Left lung (tissue), 14 donors: Measurements from ENCODE around the gene PPM1N. TPM values are rescaled to one million over a fixed set of nuclear protein-coding genes. Genes with fewer than 3 reads are reported as not detected.
A peak's percentile ranks its signal among the peaks of the same experiment; 100 is the strongest.

Experiments
- ATAC-seq: fragments of 200-7000 bp; cut with Tn5 transposase; one replicate; pipeline ENCODE4 v1.9.1; 2020; ENCODE audit warnings: moderate library complexity
- DNase-seq, 4 donors: peaks; one replicate each; pipeline ENCODE4 v3.0.0-alpha.2; 2013 to 2020
- H3K27ac ChIP-seq, 2 donors: fragments of 200-600 bp; sonication (generic) in 1 of 2; one replicate each; pipeline versions ENCODE4 v1.5.0 to v1.8.0; 2020 to 2021
- H3K27me3 ChIP-seq, 2 donors: fragments of 200-600 bp; sonication (generic) in 1 of 2; one replicate each; pipeline versions ENCODE4 v1.5.0 to v1.8.0; 2020 to 2021
- H3K36me3 ChIP-seq, 2 donors: fragments of 200-600 bp; sonication (generic) in 1 of 2; one replicate each; pipeline versions ENCODE4 v1.5.0 to v1.8.0; 2020 to 2021
- H3K4me1 ChIP-seq, 2 donors: fragments of 200-600 bp; one replicate each; pipeline ENCODE4 v1.8.0; 2021
- H3K4me3 ChIP-seq, 2 donors: fragments of 200-600 bp; sonication (generic) in 1 of 2; one replicate each; pipeline versions ENCODE4 v1.5.0 to v1.8.0; 2020 to 2021; ENCODE audit warnings: mild to moderate bottlenecking in 1 of 2
- H3K9me3 ChIP-seq, 2 donors: fragments of 200-600 bp; sonication (generic) in 1 of 2; one replicate each; pipeline versions ENCODE4 v1.5.0 to v1.8.0; 2020 to 2021
- intact Hi-C, 2 donors: fragments of 100-400 bp; cut with DNase I; formaldehyde crosslinking; loops; one replicate each; pipeline versions ENCODE4 v1.11.2 to v1.14.2; 2022
- long read RNA-seq, 12 donors: library from polyadenylated mRNA in 2 of 12; unstranded in 2 of 12; transcript quantifications; one replicate each; pipeline ENCODE4 v2.0.0 and lab custom pipeline, GENCODE V29; 2019 to 2026
- polyA plus RNA-seq, 6 donors: library from polyadenylated mRNA; unstranded; fragments of 120-200 nt; gene quantifications; one replicate each; pipeline ENCODE4 v1.2.1, GENCODE V29; 2013; ENCODE audit not compliant: insufficient read length in 6 of 6
- total RNA-seq, 2 donors: library from RNA; stranded (reverse); fragmentation: NEBNext Ultra II Directional; extraction: Animal tissue kit (Norgen Biotek cat#: 25700); gene quantifications; one replicate each; pipeline ENCODE4 v1.2.1, GENCODE V29; 2021
- TF ChIP-seq, protein P1 (sequence below), 2 donors: fragments of 200-600 bp; sonication (generic) in 1 of 2; IDR thresholded peaks; one replicate each; pipeline versions ENCODE4 v1.5.0 to v1.8.0; 2021; ENCODE audit warnings: antibody characterized with exemption in 2 of 2
- donor health status: DM: no; HTN: yes; CAD: no.
- donor health status: DM: no; HTN: no; CAD: no.

Gene PPM1N, protein sequence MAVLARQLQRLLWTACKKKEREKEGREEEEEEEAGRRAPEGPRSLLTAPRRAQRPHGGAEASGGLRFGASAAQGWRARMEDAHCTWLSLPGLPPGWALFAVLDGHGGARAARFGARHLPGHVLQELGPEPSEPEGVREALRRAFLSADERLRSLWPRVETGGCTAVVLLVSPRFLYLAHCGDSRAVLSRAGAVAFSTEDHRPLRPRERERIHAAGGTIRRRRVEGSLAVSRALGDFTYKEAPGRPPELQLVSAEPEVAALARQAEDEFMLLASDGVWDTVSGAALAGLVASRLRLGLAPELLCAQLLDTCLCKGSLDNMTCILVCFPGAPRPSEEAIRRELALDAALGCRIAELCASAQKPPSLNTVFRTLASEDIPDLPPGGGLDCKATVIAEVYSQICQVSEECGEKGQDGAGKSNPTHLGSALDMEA
- total RNA-seq: 1 to 10 TPM in 1 of 2 donors, under 1 TPM in 1; 0.47 to 2.1 TPM
- under 1 TPM; 0.17 to 0.60 (median 0.29) TPM for polyA plus RNA-seq
- long read RNA-seq, donor 1, partial matches to known transcripts: 8 of 8 reads
- long read RNA-seq, donor 1, other reads (novel, unspliced or antisense): 0 of 8 reads
- long read RNA-seq, donor 2: 0 reads
- long read RNA-seq, donor 3: 0 reads
- long read RNA-seq, donor 4, partial matches to known transcripts: 0 of 1 reads
- long read RNA-seq, donor 4, other reads (novel, unspliced or antisense): 1 of 1 reads
- long read RNA-seq, donor 5: 0 reads
- long read RNA-seq, donor 6, partial matches to known transcripts: 0 of 1 reads
- long read RNA-seq, donor 6, other reads (novel, unspliced or antisense): 0 of 1 reads
- long read RNA-seq, donor 7, partial matches to known transcripts: 0 of 1 reads
- long read RNA-seq, donor 7, other reads (novel, unspliced or antisense): 0 of 1 reads
- long read RNA-seq, donor 8, partial matches to known transcripts: 0 of 8 reads
- long read RNA-seq, donor 8, other reads (novel, unspliced or antisense): 8 of 8 reads
- long read RNA-seq, donor 9: 0 reads
- long read RNA-seq, donor 10, partial matches to known transcripts: 0 of 2 reads
- long read RNA-seq, donor 10, other reads (novel, unspliced or antisense): 1 of 2 reads
- long read RNA-seq, donor 11: 0 reads
- long read RNA-seq, donor 12: 0 reads

DNA sequence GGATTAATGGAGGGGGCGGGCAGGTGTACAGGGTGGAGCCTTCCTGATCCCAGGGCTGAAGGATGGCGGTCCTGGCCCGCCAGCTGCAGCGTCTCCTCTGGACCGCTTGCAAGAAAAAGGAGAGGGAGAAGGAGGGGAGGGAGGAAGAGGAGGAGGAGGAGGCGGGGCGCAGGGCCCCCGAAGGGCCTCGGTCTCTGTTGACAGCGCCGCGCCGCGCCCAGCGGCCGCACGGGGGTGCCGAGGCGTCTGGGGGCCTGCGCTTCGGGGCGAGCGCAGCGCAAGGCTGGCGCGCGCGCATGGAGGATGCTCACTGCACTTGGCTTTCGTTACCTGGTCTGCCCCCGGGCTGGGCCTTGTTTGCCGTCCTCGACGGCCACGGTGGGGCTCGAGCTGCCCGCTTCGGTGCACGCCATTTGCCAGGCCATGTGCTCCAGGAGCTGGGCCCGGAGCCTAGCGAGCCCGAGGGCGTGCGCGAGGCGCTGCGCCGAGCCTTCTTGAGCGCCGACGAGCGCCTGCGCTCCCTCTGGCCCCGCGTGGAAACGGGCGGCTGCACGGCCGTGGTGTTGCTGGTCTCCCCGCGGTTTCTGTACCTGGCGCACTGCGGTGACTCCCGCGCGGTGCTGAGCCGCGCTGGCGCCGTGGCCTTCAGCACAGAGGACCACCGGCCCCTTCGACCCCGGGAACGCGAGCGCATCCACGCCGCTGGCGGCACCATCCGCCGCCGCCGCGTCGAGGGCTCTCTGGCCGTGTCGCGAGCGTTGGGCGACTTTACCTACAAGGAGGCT lies at the start of gene PPM1N:
Gene PPM1N, plus strand, starts transcription at position 33 of the 785 bp plus-strand sequence. Its CDS starts 30 bp downstream, at position 63.
- ATAC-seq (peak; percentile 2), DNase-seq (peak in 1 of 4 donors; percentile 88)
- Histone ChIP-seq H3K4me1 (peaks cover 19 to 76% of the 10 kb centered on the region in 2 donors), H3K36me3 (no peaks in the 10 kb centered on the region), H3K9me3 (no peaks in the 10 kb centered on the region), H3K27ac (no peak within 1 kb of the TSS), H3K27me3 (peaks cover 20 to 61% of the 10 kb centered on the region in 2 donors), H3K4me3 (peak within 1 kb of the TSS; percentile 8 to 62)
- intact Hi-C loops: no loop called here
- TF ChIP-seq, protein P1, sequence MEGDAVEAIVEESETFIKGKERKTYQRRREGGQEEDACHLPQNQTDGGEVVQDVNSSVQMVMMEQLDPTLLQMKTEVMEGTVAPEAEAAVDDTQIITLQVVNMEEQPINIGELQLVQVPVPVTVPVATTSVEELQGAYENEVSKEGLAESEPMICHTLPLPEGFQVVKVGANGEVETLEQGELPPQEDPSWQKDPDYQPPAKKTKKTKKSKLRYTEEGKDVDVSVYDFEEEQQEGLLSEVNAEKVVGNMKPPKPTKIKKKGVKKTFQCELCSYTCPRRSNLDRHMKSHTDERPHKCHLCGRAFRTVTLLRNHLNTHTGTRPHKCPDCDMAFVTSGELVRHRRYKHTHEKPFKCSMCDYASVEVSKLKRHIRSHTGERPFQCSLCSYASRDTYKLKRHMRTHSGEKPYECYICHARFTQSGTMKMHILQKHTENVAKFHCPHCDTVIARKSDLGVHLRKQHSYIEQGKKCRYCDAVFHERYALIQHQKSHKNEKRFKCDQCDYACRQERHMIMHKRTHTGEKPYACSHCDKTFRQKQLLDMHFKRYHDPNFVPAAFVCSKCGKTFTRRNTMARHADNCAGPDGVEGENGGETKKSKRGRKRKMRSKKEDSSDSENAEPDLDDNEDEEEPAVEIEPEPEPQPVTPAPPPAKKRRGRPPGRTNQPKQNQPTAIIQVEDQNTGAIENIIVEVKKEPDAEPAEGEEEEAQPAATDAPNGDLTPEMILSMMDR (IDR thresholded peaks at IDR 0.05): no peak

DNA sequence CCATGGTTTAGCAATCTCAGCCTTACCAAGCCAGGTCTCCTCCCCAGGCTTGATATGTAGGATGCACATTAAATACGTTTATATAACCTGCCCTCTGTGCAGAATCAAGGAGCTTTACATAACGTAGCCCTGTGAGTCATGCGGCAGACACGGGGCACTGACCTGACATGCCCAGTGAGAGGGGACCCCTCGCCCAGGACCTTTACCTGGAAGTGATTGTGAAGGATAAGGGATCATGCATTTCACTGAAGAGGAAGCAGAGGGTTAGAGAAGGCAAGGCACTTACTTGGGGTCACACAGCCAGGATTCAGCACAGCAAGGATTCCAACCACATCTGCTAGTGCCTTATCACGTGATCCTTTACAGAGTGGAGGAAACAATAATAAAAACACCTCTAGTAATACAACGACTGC lies 49.4 kb upstream of the PPM1N start:
- no peak overlapping the region for H3K4me3 ChIP-seq
- ATAC-seq: no peak
- no peak overlapping the region for H3K27ac ChIP-seq
- no peaks in the 10 kb centered on the region for H3K36me3 ChIP-seq
- DNase-seq: no peak
- TF ChIP-seq, protein P1 (IDR thresholded peaks at IDR 0.05): no peak
- intact Hi-C loops: no loop called here
- H3K9me3 ChIP-seq: no peaks in the 10 kb centered on the region
- H3K4me1 ChIP-seq: peaks cover 24 to 45% of the 10 kb centered on the region in 2 donors
- no peaks in the 10 kb centered on the region for H3K27me3 ChIP-seq

DNA sequence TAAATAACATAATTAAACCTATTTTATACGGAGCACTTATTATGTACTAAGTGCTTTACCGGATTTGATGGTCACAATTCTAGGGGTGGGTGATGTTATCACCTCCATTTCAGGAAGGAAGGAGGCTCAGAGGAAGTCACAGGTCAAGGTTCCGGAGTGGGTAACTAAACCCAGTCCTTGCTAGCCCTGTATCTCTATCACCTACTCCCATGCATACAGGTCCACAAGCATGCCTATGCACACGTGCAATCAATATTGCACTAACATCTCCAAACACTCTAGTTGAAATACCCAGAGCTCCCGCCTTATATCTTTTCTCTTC lies 48.3 kb upstream of the PPM1N start:
- Histone ChIP-seq H3K27me3 (no peaks in the 10 kb centered on the region), H3K4me1 (peaks cover 21 to 48% of the 10 kb centered on the region in 2 donors), H3K4me3 (peak overlapping the region; percentile 39 to 48), H3K27ac (peak overlapping the region; percentile 77 to 92), H3K9me3 (no peaks in the 10 kb centered on the region), H3K36me3 (no peaks in the 10 kb centered on the region)
- ATAC-seq: peak; percentile 9
- TF ChIP-seq, protein P1 (IDR thresholded peaks at IDR 0.05): no peak
- intact Hi-C loops: no loop called here
- no peak for DNase-seq

DNA sequence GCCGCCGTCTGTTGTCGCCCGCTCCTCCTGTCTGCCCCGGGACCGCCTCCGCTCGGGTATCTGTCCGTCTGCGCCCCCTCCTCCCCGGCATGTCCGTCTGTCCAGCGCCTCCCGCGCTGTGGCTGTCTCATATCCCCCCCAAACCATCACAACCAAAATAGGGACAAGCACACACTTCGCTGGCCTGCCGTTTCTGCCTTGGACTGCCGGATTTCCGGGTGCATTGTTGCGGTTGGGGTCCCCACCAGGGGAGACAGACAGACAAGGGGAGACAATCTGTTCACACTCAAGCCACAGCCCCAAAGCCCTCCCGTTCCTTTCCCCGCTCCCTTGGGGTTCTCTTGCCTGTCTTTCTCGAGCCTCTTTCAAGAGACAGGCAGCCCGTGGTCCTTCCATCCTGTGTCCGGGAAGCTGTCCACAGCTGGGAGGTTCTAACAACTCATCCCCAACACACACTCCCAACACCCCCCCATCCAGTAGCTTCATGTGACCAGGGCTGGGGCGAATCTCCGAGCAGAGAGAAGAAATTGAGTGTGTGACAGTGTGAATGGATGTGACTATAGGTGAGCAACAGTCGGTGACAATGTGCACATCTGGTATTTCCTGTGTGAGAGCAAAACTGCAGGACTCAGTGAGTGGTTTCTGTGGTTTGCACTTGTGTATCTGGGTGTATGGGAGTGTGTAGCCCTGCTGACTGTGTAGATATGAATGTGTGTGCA lies 47.0 kb upstream of the PPM1N start:
- TF ChIP-seq, protein P1 (IDR thresholded peaks at IDR 0.05): no peak
- no peaks in the 10 kb centered on the region for H3K27me3 ChIP-seq
- peak overlapping the region; percentile 86 to 92 for H3K27ac ChIP-seq
- intact Hi-C loops: no loop called here
- ATAC-seq (peak; percentile 4), DNase-seq (peak in 2 of 4 donors; percentile 65 to 68)
- peaks cover 29 to 48% of the 10 kb centered on the region in 2 donors for H3K4me1 ChIP-seq
- no peaks in the 10 kb centered on the region for H3K36me3 ChIP-seq
- H3K9me3 ChIP-seq: no peaks in the 10 kb centered on the region
- H3K4me3 ChIP-seq: peak overlapping the region; percentile 39 to 48
